K562 (cell line): ENCODE data around the gene C1orf174. TPM values are rescaled to one million over a fixed set of nuclear protein-coding genes. Genes with fewer than 3 reads are reported as not detected.
A peak's percentile ranks its signal among the peaks of the same experiment; 100 is the strongest.

ENCODE experiments used
- ATF7 ChIP-seq: fragments of 450-650 bp; IDR thresholded peaks from 2 replicates; pipeline ENCODE4 v1.7.1; 2014; ENCODE audit warnings: mild to moderate bottlenecking, moderate library complexity
- BRCA1 ChIP-seq, 2 experiments: fragments of 450-650 bp in 1 of 2; sonication (generic) in 1 of 2; formaldehyde crosslinking in 1 of 2; IDR thresholded peaks; 2 replicates each; pipeline versions ENCODE4 v1.5.0 to v1.6.1; 2017 to 2020; ENCODE audit warnings: mild to moderate bottlenecking in 1 of 2, missing genetic modification reagents in 1 of 2
- C11orf30 ChIP-seq: fragments of 450-650 bp; IDR thresholded peaks from 2 replicates; pipeline ENCODE4 v1.6.1; 2016; ENCODE audit warnings: low read depth, mild to moderate bottlenecking
- EP300 ChIP-seq: IDR thresholded peaks from 2 replicates; pipeline ENCODE4 v1.6.1; 2012; ENCODE audit warnings: low read length, improper control_type of control experiment
- FOXA1 ChIP-seq: fragments of 450-650 bp; IDR thresholded peaks from 2 replicates; pipeline ENCODE4 v1.6.1; 2016; ENCODE audit warnings: mild to moderate bottlenecking, borderline replicate concordance
- FOXM1 ChIP-seq, 2 experiments: fragments of 450-650 bp in 1 of 2; sonication (generic) in 1 of 2; formaldehyde crosslinking in 1 of 2; IDR thresholded peaks; 2 replicates each; pipeline versions ENCODE4 v1.6.1 to v1.9.0; 2017 to 2022; ENCODE audit warnings: low read depth in 2 of 2, mild to moderate bottlenecking in 2 of 2, missing genetic modification reagents in 1 of 2, moderate library complexity in 1 of 2
- GABPA ChIP-seq: fragments of 200-800 bp; sonication (Bioruptor generic); conservative IDR thresholded peaks from 2 replicates; pipeline ENCODE4 v1.6.1; 2016; ENCODE audit warnings: low read depth, missing genetic modification characterization, missing compliant biosample characterization
- HDAC3 ChIP-seq: fragments of 450-650 bp; IDR thresholded peaks from 2 replicates; pipeline ENCODE4 v1.6.1; 2018; ENCODE audit warnings: borderline replicate concordance, mild to moderate bottlenecking, moderate library complexity; ENCODE audit not compliant: partially characterized antibody
- HOXB6 ChIP-seq: fragments of 250-450 bp; sonication (Bioruptor Pico); IDR thresholded peaks from 2 replicates; pipeline ENCODE4 v1.5.1; 2022; ENCODE audit warnings: mild to moderate bottlenecking, borderline replicate concordance
- IFI16 ChIP-seq: fragments of 250-450 bp; sonication (Bioruptor Pico); IDR thresholded peaks from 2 replicates; pipeline ENCODE4 v2.1.2; 2022; ENCODE audit warnings: mild to moderate bottlenecking, inconsistent platforms
- LCOR ChIP-seq: sonication (generic); formaldehyde crosslinking; IDR thresholded peaks from 2 replicates; pipeline ENCODE4 v1.8.0; 2022; ENCODE audit warnings: mild to moderate bottlenecking, missing genetic modification reagents
- NCOA4 ChIP-seq: fragments of 450-650 bp; IDR thresholded peaks from 2 replicates; pipeline ENCODE4 v1.6.1; 2018; ENCODE audit warnings: mild to moderate bottlenecking; ENCODE audit not compliant: partially characterized antibody
- SAFB ChIP-seq: fragments of 200-400 bp; formaldehyde crosslinking; IDR thresholded peaks from 2 replicates; pipeline ENCODE4 v1.6.1; 2017; ENCODE audit warnings: low read depth, low read length, borderline replicate concordance
- XRCC5 ChIP-seq: fragments of 200-400 bp; formaldehyde crosslinking; IDR thresholded peaks from 2 replicates; pipeline ENCODE4 v1.6.1; 2017; ENCODE audit warnings: low read depth, mild to moderate bottlenecking, low read length
- YY1 ChIP-seq, 3 experiments: IDR thresholded peaks; 2 replicates each; pipeline ENCODE4 v1.6.1; 2011; ENCODE audit warnings: low read length in 2 of 3, mild to moderate bottlenecking in 2 of 3, moderate library complexity in 2 of 3, borderline replicate concordance in 1 of 3, control low read depth in 1 of 3, low read depth in 1 of 3; ENCODE audit not compliant: insufficient read depth in 3 of 3, insufficient replicate concordance in 2 of 3, control insufficient read depth in 1 of 3, insufficient read length in 1 of 3; ENCODE audit errors: extremely low read depth in 1 of 3
- ZFX ChIP-seq: sonication (generic); formaldehyde crosslinking; IDR thresholded peaks from 2 replicates; pipeline ENCODE4 v1.8.0; 2022; ENCODE audit warnings: mild to moderate bottlenecking, missing genetic modification reagents, moderate library complexity
- ZNF41 ChIP-seq: fragments of 250-450 bp; sonication (Bioruptor Pico); conservative IDR thresholded peaks from 2 replicates; pipeline ENCODE4 v1.4.0; 2020; ENCODE audit warnings: mild to moderate bottlenecking
- polyA plus RNA-seq, 8 experiments: library from polyadenylated mRNA; depleted of rRNA in 4 of 8; stranded (reverse) in 5 of 8; unstranded in 3 of 8; fragments of >200 nt; fragmentation: Nextera tagmentation in 2 of 8; fragmentation: Illumina TruSeq in 1 of 8; extraction: Ambion mirVana in 2 of 8; extraction: Trizol in 1 of 8; gene quantifications; 2 replicates each; pipeline versions ENCODE4 v1.2.1 to v1.2.3, GENCODE V29; 2011 to 2014; ENCODE audit warnings: inconsistent platforms in 1 of 8, missing spikeins in 1 of 8
- total RNA-seq, 7 experiments: library from RNA; depleted of rRNA in 6 of 7; stranded (reverse); fragments of >200 nt in 6 of 7; fragmentation: Illumina TruSeq in 2 of 7; extraction: Trizol in 2 of 7; gene quantifications; 2 replicates each; pipeline versions ENCODE4 v1.2.1 to v1.2.3, GENCODE V29; 2011 to 2021; ENCODE audit warnings: low replicate concordance in 1 of 7
- TF ChIP-seq, protein P1 (sequence below): fragments of 450-650 bp; IDR thresholded peaks from 2 replicates; pipeline ENCODE4 v1.6.1; 2017; ENCODE audit warnings: antibody characterized with exemption
- TF ChIP-seq, protein P2 (sequence below): fragments of 250-450 bp; sonication (Bioruptor Pico); IDR thresholded peaks from 2 replicates; pipeline ENCODE4 v1.8.0; 2022; ENCODE audit warnings: moderate library complexity, mild to moderate bottlenecking, inconsistent platforms
- TF ChIP-seq, protein P3 (sequence below): sonication (generic); formaldehyde crosslinking; IDR thresholded peaks from 2 replicates; pipeline ENCODE4 v1.8.0; 2023; ENCODE audit warnings: mild to moderate bottlenecking, missing genetic modification reagents
- TF ChIP-seq, protein P4 (sequence below), 2 experiments: fragments of 450-650 bp; IDR thresholded peaks; 2 replicates each; pipeline ENCODE4 v1.6.1; 2016

Gene C1orf174
- total and polyA plus RNA-seq, 9 of the 15 experiments (the other 6 are each of a cell fraction or from before 2014, with no cell fraction given): 38.5 to 64.9 (median 45.4) TPM

GRCh38 chr1:3898994-3899753, 898 bp downstream of the C1orf174 start (continued):
- TF ChIP-seq, protein P1, sequence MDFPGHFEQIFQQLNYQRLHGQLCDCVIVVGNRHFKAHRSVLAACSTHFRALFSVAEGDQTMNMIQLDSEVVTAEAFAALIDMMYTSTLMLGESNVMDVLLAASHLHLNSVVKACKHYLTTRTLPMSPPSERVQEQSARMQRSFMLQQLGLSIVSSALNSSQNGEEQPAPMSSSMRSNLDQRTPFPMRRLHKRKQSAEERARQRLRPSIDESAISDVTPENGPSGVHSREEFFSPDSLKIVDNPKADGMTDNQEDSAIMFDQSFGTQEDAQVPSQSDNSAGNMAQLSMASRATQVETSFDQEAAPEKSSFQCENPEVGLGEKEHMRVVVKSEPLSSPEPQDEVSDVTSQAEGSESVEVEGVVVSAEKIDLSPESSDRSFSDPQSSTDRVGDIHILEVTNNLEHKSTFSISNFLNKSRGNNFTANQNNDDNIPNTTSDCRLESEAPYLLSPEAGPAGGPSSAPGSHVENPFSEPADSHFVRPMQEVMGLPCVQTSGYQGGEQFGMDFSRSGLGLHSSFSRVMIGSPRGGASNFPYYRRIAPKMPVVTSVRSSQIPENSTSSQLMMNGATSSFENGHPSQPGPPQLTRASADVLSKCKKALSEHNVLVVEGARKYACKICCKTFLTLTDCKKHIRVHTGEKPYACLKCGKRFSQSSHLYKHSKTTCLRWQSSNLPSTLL: no peak
- TF ChIP-seq, protein P2, sequence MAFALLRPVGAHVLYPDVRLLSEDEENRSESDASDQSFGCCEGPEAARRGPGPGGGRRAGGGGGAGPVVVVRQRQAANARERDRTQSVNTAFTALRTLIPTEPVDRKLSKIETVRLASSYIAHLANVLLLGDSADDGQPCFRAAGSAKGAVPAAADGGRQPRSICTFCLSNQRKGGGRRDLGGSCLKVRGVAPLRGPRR (CRISPR knock-in tag): no peak
- TF ChIP-seq YY1 (IDR thresholded peaks at IDR 0.05; ENCODE audit: borderline replicate concordance in 1 of 3, control insufficient read depth in 1 of 3, extremely low read depth in 1 of 3, insufficient read depth in 3 of 3, insufficient read length in 1 of 3, insufficient replicate concordance in 2 of 3, low read depth in 1 of 3, low read length in 2 of 3): peak in 1 of 3 experiments; percentile 16
- TF ChIP-seq XRCC5: peak; percentile 24; the same call in 1 of the 2 replicates
- TF ChIP-seq HDAC3: no peak
- TF ChIP-seq C11orf30: no peak
- no peak for TF ChIP-seq ATF7
- TF ChIP-seq ZNF41: no peak
- TF ChIP-seq FOXM1 (IDR thresholded peaks at IDR 0.05; ENCODE audit: low read depth): no peak
- TF ChIP-seq FOXM1 (CRISPR knock-in tag; IDR thresholded peaks at IDR 0.05; ENCODE audit: low read depth): no peak
- no peak for TF ChIP-seq LCOR (CRISPR knock-in tag)
- TF ChIP-seq NCOA4: no peak
- TF ChIP-seq BRCA1 (IDR thresholded peaks at IDR 0.05): no peak
- TF ChIP-seq BRCA1 (CRISPR knock-in tag; IDR thresholded peaks at IDR 0.05): no peak
- TF ChIP-seq FOXA1: no peak
- TF ChIP-seq EP300: no peak
- TF ChIP-seq, protein P3, sequence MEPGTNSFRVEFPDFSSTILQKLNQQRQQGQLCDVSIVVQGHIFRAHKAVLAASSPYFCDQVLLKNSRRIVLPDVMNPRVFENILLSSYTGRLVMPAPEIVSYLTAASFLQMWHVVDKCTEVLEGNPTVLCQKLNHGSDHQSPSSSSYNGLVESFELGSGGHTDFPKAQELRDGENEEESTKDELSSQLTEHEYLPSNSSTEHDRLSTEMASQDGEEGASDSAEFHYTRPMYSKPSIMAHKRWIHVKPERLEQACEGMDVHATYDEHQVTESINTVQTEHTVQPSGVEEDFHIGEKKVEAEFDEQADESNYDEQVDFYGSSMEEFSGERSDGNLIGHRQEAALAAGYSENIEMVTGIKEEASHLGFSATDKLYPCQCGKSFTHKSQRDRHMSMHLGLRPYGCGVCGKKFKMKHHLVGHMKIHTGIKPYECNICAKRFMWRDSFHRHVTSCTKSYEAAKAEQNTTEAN (CRISPR knock-in tag): 0 out of 2 replicates have a peak, but pooled peaks have one; percentile 44
- TF ChIP-seq, protein P4, sequence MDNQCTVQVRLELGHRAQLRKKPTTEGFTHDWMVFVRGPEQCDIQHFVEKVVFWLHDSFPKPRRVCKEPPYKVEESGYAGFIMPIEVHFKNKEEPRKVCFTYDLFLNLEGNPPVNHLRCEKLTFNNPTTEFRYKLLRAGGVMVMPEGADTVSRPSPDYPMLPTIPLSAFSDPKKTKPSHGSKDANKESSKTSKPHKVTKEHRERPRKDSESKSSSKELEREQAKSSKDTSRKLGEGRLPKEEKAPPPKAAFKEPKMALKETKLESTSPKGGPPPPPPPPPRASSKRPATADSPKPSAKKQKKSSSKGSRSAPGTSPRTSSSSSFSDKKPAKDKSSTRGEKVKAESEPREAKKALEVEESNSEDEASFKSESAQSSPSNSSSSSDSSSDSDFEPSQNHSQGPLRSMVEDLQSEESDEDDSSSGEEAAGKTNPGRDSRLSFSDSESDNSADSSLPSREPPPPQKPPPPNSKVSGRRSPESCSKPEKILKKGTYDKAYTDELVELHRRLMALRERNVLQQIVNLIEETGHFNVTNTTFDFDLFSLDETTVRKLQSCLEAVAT (IDR thresholded peaks at IDR 0.05): 0 out of 4 replicates have a peak, but pooled peaks of 1 of the 2 experiments have one; percentile 12
- TF ChIP-seq GABPA (tag): no peak
- TF ChIP-seq HOXB6 (CRISPR knock-in tag): no peak
- no peak for TF ChIP-seq ZFX
- no peak for TF ChIP-seq IFI16
- no peak for TF ChIP-seq SAFB
